H1 (cell line): ENCODE data around the gene MYLIP. TPM values are rescaled to one million over a fixed set of nuclear protein-coding genes. Genes with fewer than 3 reads are reported as not detected.

Experiments used
- CTCF ChIA-PET: fragments of 300-600 bp; sonication (Branson Sonifier 250); formaldehyde crosslinking; loops from one replicate; lab custom pipeline; 2021; ENCODE audit not compliant: partially characterized antibody; lab: Charles Lee
- POLR2A ChIA-PET: fragments of 300-600 bp; sonication (Branson Sonifier 250); formaldehyde crosslinking; loops from one replicate; lab custom pipeline; 2021; ENCODE audit warnings: inconsistent platforms; ENCODE audit not compliant: partially characterized antibody; lab: Charles Lee
- DNase-seq, 2 experiments: peaks; one replicate each; pipeline versions ENCODE4 v3.0.0 to v3.0.0-alpha.2; 2010 to 2022; ENCODE audit warnings: low spot score in 2 of 2, low read depth in 1 of 2, mixed read lengths in 1 of 2
- FAIRE-seq: peaks from 2 replicates; lab custom pipeline; 2011; peaks lifted over from hg19 to GRCh38; lab: Jason Lieb, UNC
- H2AFZ ChIP-seq: 2 replicates; pipeline ENCODE4 v1.8.1; 2012; ENCODE audit warnings: low read length, inconsistent platforms
- H2AK5ac ChIP-seq: 2 replicates; pipeline ENCODE4 v1.6.1; 2013; ENCODE audit warnings: low read depth, low read length
- H2BK120ac ChIP-seq: replicated peaks from 2 replicates; pipeline ENCODE3; 2013; ENCODE audit warnings: low read depth, low read length, inconsistent platforms
- H2BK12ac ChIP-seq: 2 replicates; pipeline ENCODE4 v1.6.1; 2013; ENCODE audit warnings: low read depth, low read length
- H2BK15ac ChIP-seq: 2 replicates; pipeline ENCODE4 v1.6.1; 2013; ENCODE audit warnings: low read length
- H2BK20ac ChIP-seq: 2 replicates; pipeline ENCODE4 v1.6.1; 2013; ENCODE audit warnings: low read length
- H2BK5ac ChIP-seq: 2 replicates; pipeline ENCODE4 v1.6.1; 2013; ENCODE audit warnings: low read depth, low read length
- H3K14ac ChIP-seq: 2 replicates; pipeline ENCODE4 v1.6.1; 2013; ENCODE audit warnings: inconsistent platforms; ENCODE audit not compliant: insufficient read length
- H3K18ac ChIP-seq: 2 replicates; pipeline ENCODE4 v1.6.1; 2013; ENCODE audit warnings: low read length; ENCODE audit errors: extremely low read depth
- H3K23ac ChIP-seq: 2 replicates; pipeline ENCODE4 v1.6.1; 2013; ENCODE audit warnings: inconsistent platforms; ENCODE audit not compliant: insufficient read length
- H3K23me2 ChIP-seq: 2 replicates; pipeline ENCODE4 v1.6.1; 2013; ENCODE audit warnings: low read depth, low read length
- H3K27ac ChIP-seq: 2 replicates; pipeline ENCODE4 v1.6.1; 2011; ENCODE audit warnings: low read depth, low read length, inconsistent platforms
- H3K27me3 ChIP-seq, 4 experiments: replicated peaks in 1 of 4; 1 replicate in 1 of 4; 2 replicates in 3 of 4; pipeline versions ENCODE4 v1.6.1 to v1.8.1; 2011 to 2013; ENCODE audit warnings: low read length in 3 of 4, mild to moderate bottlenecking in 3 of 4, inconsistent platforms in 2 of 4, mixed read lengths in 2 of 4, moderate library complexity in 1 of 4; ENCODE audit not compliant: control insufficient read depth in 3 of 4, insufficient read depth in 3 of 4; ENCODE audit errors: extremely low read depth in 1 of 4
- H3K36me3 ChIP-seq, 4 experiments: 2 replicates each; pipeline versions ENCODE4 v1.6.1 to v1.8.1; 2011 to 2013; ENCODE audit warnings: mild to moderate bottlenecking in 4 of 4, low read length in 3 of 4, moderate library complexity in 2 of 4, control low read depth in 1 of 4, inconsistent platforms in 1 of 4; ENCODE audit not compliant: insufficient read depth in 4 of 4, control insufficient read depth in 2 of 4
- H3K4ac ChIP-seq: replicated peaks from 2 replicates; pipeline ENCODE3; 2013; ENCODE audit warnings: low read length, low read depth, mixed read lengths, inconsistent platforms; ENCODE audit not compliant: insufficient read length
- H3K4me1 ChIP-seq, 4 experiments: replicated peaks in 1 of 4; 1 replicate in 1 of 4; 2 replicates in 3 of 4; pipeline versions ENCODE4 v1.6.1 to v1.8.1; 2011 to 2013; ENCODE audit warnings: low read length in 3 of 4, inconsistent platforms in 2 of 4, mixed read lengths in 1 of 4; ENCODE audit not compliant: insufficient read depth in 4 of 4, control insufficient read depth in 3 of 4
- H3K4me2 ChIP-seq, 2 experiments: 2 replicates each; pipeline versions ENCODE4 v1.6.1 to v1.8.1; 2011 to 2013; ENCODE audit warnings: low read depth in 2 of 2, low read length in 2 of 2, control low read depth in 1 of 2, inconsistent platforms in 1 of 2, mild to moderate bottlenecking in 1 of 2; ENCODE audit not compliant: insufficient read depth in 1 of 2
- H3K4me3 ChIP-seq, 4 experiments: fragments of 200-600, 300-600 bp in 1 of 4; sonication (generic), shearing (Covaris generic), sonication (Bioruptor Twin) in 1 of 4; 2 replicates each; pipeline versions ENCODE4 v1.5.1 to v1.8.1; 2011 to 2016; ENCODE audit warnings: low read length in 4 of 4, low read depth in 3 of 4, control low read depth in 2 of 4, inconsistent platforms in 2 of 4, mild to moderate bottlenecking in 2 of 4, mixed read lengths in 1 of 4, moderate library complexity in 1 of 4; ENCODE audit not compliant: insufficient read depth in 2 of 4; ENCODE audit errors: extremely low read depth in 1 of 4
- H3K56ac ChIP-seq: replicated peaks from 2 replicates; pipeline ENCODE3; 2013; ENCODE audit warnings: low read depth, mild to moderate bottlenecking, mixed read lengths, low read length, inconsistent platforms; ENCODE audit not compliant: insufficient read length
- H3K79me1 ChIP-seq: 2 replicates; pipeline ENCODE4 v1.6.1; 2013; ENCODE audit warnings: low read depth, low read length, control low read depth
- H3K79me2 ChIP-seq, 2 experiments: 2 replicates each; pipeline versions ENCODE4 v1.6.1 to v1.8.1; 2012 to 2013; ENCODE audit warnings: low read length in 2 of 2, mild to moderate bottlenecking in 2 of 2, inconsistent platforms in 1 of 2; ENCODE audit not compliant: insufficient read depth in 2 of 2, control insufficient read depth in 1 of 2
- H3K9ac ChIP-seq, 4 experiments: replicated peaks in 1 of 4; 1 replicate in 1 of 4; 2 replicates in 3 of 4; pipeline versions ENCODE4 v1.6.1 to v1.8.1; 2011 to 2013; ENCODE audit warnings: low read depth in 3 of 4, low read length in 3 of 4, control low read depth in 2 of 4, mild to moderate bottlenecking in 2 of 4, moderate library complexity in 2 of 4, inconsistent platforms in 1 of 4; ENCODE audit errors: extremely low read depth in 1 of 4
- H3K9me3 ChIP-seq, 2 experiments: 2 replicates each; pipeline versions ENCODE4 v1.6.1 to v1.8.1; 2012 to 2013; ENCODE audit warnings: mild to moderate bottlenecking in 2 of 2, moderate library complexity in 2 of 2, control low read depth in 1 of 2, inconsistent platforms in 1 of 2, low read depth in 1 of 2, low read length in 1 of 2, mixed read lengths in 1 of 2; ENCODE audit not compliant: insufficient read depth in 2 of 2
- H4K20me1 ChIP-seq, 2 experiments: replicated peaks in 1 of 2; 2 replicates each; pipeline versions ENCODE3 to v1.8.1; 2011 to 2013; ENCODE audit warnings: inconsistent platforms in 2 of 2, low read length in 2 of 2, mild to moderate bottlenecking in 1 of 2; ENCODE audit not compliant: insufficient read depth in 2 of 2, control insufficient read depth in 1 of 2
- H4K5ac ChIP-seq: 2 replicates; pipeline ENCODE4 v1.6.1; 2013; ENCODE audit warnings: low read length, low read depth, mixed read lengths, inconsistent platforms; ENCODE audit not compliant: insufficient read length
- H4K8ac ChIP-seq: 2 replicates; pipeline ENCODE4 v1.8.0; 2013; ENCODE audit warnings: mild to moderate bottlenecking, moderate library complexity, low read length, inconsistent platforms; ENCODE audit not compliant: insufficient read depth; ENCODE audit errors: extremely low read depth
- H4K91ac ChIP-seq: replicated peaks from 2 replicates; pipeline ENCODE3; 2013; ENCODE audit warnings: low read length, mixed read lengths, inconsistent platforms; ENCODE audit not compliant: insufficient read length
- CHD1 ChIP-seq: IDR thresholded peaks from 2 replicates; pipeline ENCODE4 v1.6.1; 2012; ENCODE audit warnings: low read depth, low read length, improper control_type of control experiment
- GABPA ChIP-seq: IDR thresholded peaks from 2 replicates; pipeline ENCODE4 v1.6.1; 2011; ENCODE audit warnings: mild to moderate bottlenecking, low read length, moderate library complexity, borderline replicate concordance; ENCODE audit not compliant: insufficient read depth
- JUN ChIP-seq: IDR thresholded peaks from 2 replicates; pipeline ENCODE4 v1.6.1; 2011; ENCODE audit warnings: low read depth, mild to moderate bottlenecking, improper control_type of control experiment, low read length
- KDM1A ChIP-seq: fragments of 200-600, 300-600 bp; sonication (generic); IDR thresholded peaks from 2 replicates; pipeline ENCODE4 v1.7.1; 2016; ENCODE audit warnings: mild to moderate bottlenecking, low read length, borderline replicate concordance
- MAX ChIP-seq: IDR thresholded peaks from 2 replicates; pipeline ENCODE4 v1.6.1; 2012; ENCODE audit warnings: inconsistent platforms
- SAP30 ChIP-seq: fragments of 300-600 bp; sonication (generic); IDR thresholded peaks from 2 replicates; pipeline ENCODE4 v1.7.1; 2012; ENCODE audit warnings: low read length, moderate library complexity, mild to moderate bottlenecking, inconsistent platforms; ENCODE audit not compliant: insufficient read depth, insufficient replicate concordance
- SIRT6 ChIP-seq: IDR thresholded peaks from one replicate; pipeline ENCODE4 v1.7.1; 2012; ENCODE audit warnings: low read length, inconsistent platforms
- WGBS, 2 experiments: shearing (Covaris generic) in 1 of 2; methylation state at CpG; one replicate each; pipeline versions ENCODE4 v1.1.6 to v1.1.7; 2013 to 2015; ENCODE audit warnings: low lambda C conversion rate in 2 of 2, mixed read lengths in 2 of 2, inconsistent platforms in 1 of 2, low coverage in 1 of 2, missing lambda C conversion rate in 1 of 2; ENCODE audit not compliant: insufficient replicate concordance in 2 of 2, insufficient coverage in 1 of 2, insufficient read length in 1 of 2; ENCODE audit errors: extremely low coverage in 1 of 2, missing lambda C conversion rate in 1 of 2; 5-methylcytosine and 5-hydroxymethylcytosine counted together
- long read RNA-seq, 2 experiments: library from RNA in 1 of 2; library from capped mRNA in 1 of 2; stranded (forward); transcript quantifications; one replicate each; pipeline ENCODE4 v2.0.0, GENCODE V29; 2021; ENCODE audit warnings: inconsistent platforms in 1 of 2
- polyA minus RNA-seq, 3 experiments: library from RNA; depleted of rRNA, polyadenylated mRNA; stranded (reverse); fragments of >200 nt; gene quantifications; 1 replicate in 2 of 3; 2 replicates in 1 of 3; pipeline ENCODE4 v1.2.3, GENCODE V29; 2011
- polyA plus RNA-seq, 7 experiments: library from polyadenylated mRNA; depleted of rRNA in 3 of 7; stranded (reverse) in 5 of 7; unstranded in 2 of 7; fragments of >200 nt in 5 of 7; fragments of 200-250 nt in 2 of 7; gene quantifications; 1 replicate in 5 of 7; 2 replicates in 1 of 7; 4 replicates in 1 of 7; pipeline versions ENCODE4 v1.2.1 to v1.2.3, GENCODE V29; 2011 to 2013; ENCODE audit warnings: missing spikeins in 2 of 7, mixed read lengths in 2 of 7
- total RNA-seq: library from RNA; stranded (reverse); fragmentation: NEBNext Ultra II Directional; extraction: Animal tissue kit (Norgen Biotek cat#: 25700); gene quantifications from 2 replicates; pipeline ENCODE4 v1.2.1, GENCODE V29; 2021

The MYLIP gene
- total RNA-seq (26.9 and 28.2 TPM in 2 replicates), polyA plus RNA-seq (2011; rRNA removed) (20.8 and 21.1 TPM in 2 replicates), polyA minus RNA-seq (2011; rRNA and poly(A)+ RNA removed) (43.7 and 50.8 TPM in 2 replicates)
- polyA plus RNA-seq (2011; cell fraction: cytosol; rRNA removed) = 29.7 TPM
- polyA plus RNA-seq (2011; cell fraction: nucleus; rRNA removed) = 29.8 TPM
- 22.7 to 26.2 TPM (median 24.0 TPM) in 4 replicates for polyA plus RNA-seq (2012, experiment 1 of 2)
- polyA plus RNA-seq (2012, experiment 2 of 2) = 6.3 TPM
- 13.8 TPM for polyA plus RNA-seq (2013, experiment 1 of 2)
- 14.5 TPM for polyA plus RNA-seq (2013, experiment 2 of 2)
- 27.7 TPM for polyA minus RNA-seq (2011; cell fraction: cytosol; rRNA and poly(A)+ RNA removed)
- polyA minus RNA-seq (2011; cell fraction: nucleus; rRNA and poly(A)+ RNA removed) = 35.3 TPM
- long read RNA-seq, experiment 1, partial matches to known transcripts = 2 of 15 reads
- long read RNA-seq, experiment 1, other reads (novel, unspliced or antisense) = 13 of 15 reads
- long read RNA-seq, experiment 2, partial matches to known transcripts = 3 of 4 reads
- long read RNA-seq, experiment 2, other reads (novel, unspliced or antisense) = 1 of 4 reads

GRCh38 chr6:16128759-16129622 lies at the start of gene MYLIP:
Gene MYLIP (plus strand): TSS chr6:16129086. CDS start chr6:16129323, 237 bp downstream.
- Histone ChIP-seq H3K14ac (no peak within 1 kb of the TSS), H2AK5ac (peak within 1 kb of the TSS; percentile 65; the same call in 1 of the 2 replicates), H3K9ac (peak within 1 kb of the TSS; percentile 52 to 88 (median 86)), H2BK12ac (peak within 1 kb of the TSS; percentile 94), H2BK20ac (no peak within 1 kb of the TSS), H2BK15ac (no peak within 1 kb of the TSS; the same call in 1 of the 2 replicates), H3K23me2 (peaks cover 4% of the 10 kb centered on the region; the same call in 1 of the 2 replicates), H2BK120ac (no peak within 1 kb of the TSS), H4K8ac (peak within 1 kb of the TSS; percentile 78; the same call in 1 of the 2 replicates), H4K20me1 (peaks cover 19 to 26% of the 10 kb centered on the region in 2 experiments), H4K91ac (peak within 1 kb of the TSS; percentile 92), H3K79me1 (no peaks in the 10 kb centered on the region), H3K27me3 (no peaks in the 10 kb centered on the region; a peak in 1 of 7 replicates), H3K23ac (no peak within 1 kb of the TSS), H3K4ac (no peak within 1 kb of the TSS), H3K18ac (peak within 1 kb of the TSS; percentile 97), H3K79me2 (peaks cover 20 to 51% of the 10 kb centered on the region in 2 experiments), H3K9me3 (no peaks in the 10 kb centered on the region), H3K56ac (peak within 1 kb of the TSS; percentile 52), H3K4me2 (peak within 1 kb of the TSS; percentile 85 to 86), H2BK5ac (peak within 1 kb of the TSS; percentile 75; the same call in 1 of the 2 replicates), H3K4me3 (peak within 1 kb of the TSS; percentile 72 to 95 (median 89)), H4K5ac (peak within 1 kb of the TSS; percentile 83), H2AFZ (no peak within 1 kb of the TSS), H3K36me3 (peaks cover 0 to 22% (median 3%) of the 10 kb centered on the region in 4 experiments; a peak in 3 of 8 replicates), H3K27ac (no peak within 1 kb of the TSS; the same call in 1 of the 2 replicates), H3K4me1 (peaks cover 0 to 5% (median 1%) of the 10 kb centered on the region in 4 experiments; a peak in 2 of 7 replicates)
- DNase-seq (peak; percentile 82 to 97), FAIRE-seq (no peak)
- WGBS, 2 experiments = 2% methylated on average over 39 of the region's 95 CpGs; no CpG with 5 or more reads in 1 of the 2 experiments
- CTCF ChIA-PET = interaction anchor here (0.6 to 1.4 kb wide), 16 partner anchors 10 to 882 kb away, joined by 3 to 9 read pairs (median 3); no protein-coding TSS in a partner anchor
- POLR2A ChIA-PET = interaction anchor here (0.7 to 6.7 kb wide), 32 partner anchors 8 to 427 kb away, joined by 3 to 70 read pairs (median 4); no protein-coding TSS in a partner anchor
- TF ChIP-seq SAP30 (no peak), SIRT6 (no peak), MAX (0 out of 2 replicates have a peak, but pooled peaks have one; percentile 26), KDM1A (no peak), CHD1 (no peak), JUN (no peak), GABPA (no peak)
